Hippocampal formation (tissue), 2 donors: ENCODE data around the gene SFTPA2.
"Not testable (repeated sequence)": the region's sequence is repeated elsewhere in the genome, so short reads cannot be mapped to it uniquely, and the experiment has no call there.

Experiments
- DNase-seq, 2 donors: peaks; one replicate each; lab custom pipeline; 2025; lab: John Stamatoyannopoulos, UW

Gene SFTPA2

GRCh38 chr10:79560160-79560709, at the start of gene SFTPA2:
TSS of gene SFTPA2 (minus strand) at chr10:79560407. CDS start at chr10:79559483, 924 bp downstream.
- DNase-seq = no peak

GRCh38 chr10:79608505-79609375, 48.5 kb upstream of the SFTPA2 start:
- DNase-seq = no peak

- no peak for DNase-seq
Measured at GRCh38 chr10:79605308-79605707, 45.1 kb upstream of the SFTPA2 start.

DNA sequence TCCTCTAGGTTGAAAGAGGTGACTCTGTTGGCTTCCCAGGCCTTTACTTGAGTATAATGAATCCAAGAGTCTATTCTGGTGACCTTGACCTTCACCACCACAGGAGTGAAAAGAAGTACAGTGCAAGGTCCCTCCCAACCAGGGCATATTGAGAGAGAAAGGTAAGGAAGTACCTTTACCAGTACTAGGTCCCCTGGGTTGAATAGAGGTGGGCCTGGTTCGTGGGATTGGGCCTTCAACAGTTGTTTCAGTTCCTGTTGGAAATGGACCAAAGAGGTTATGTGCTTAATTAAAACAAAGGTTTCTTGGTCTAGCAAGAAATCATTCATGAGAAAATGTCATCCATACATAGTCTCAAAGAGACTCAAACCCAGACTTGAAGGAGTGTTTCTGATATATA, 44.1 kb upstream of the SFTPA2 start:
- no peak for DNase-seq

DNA sequence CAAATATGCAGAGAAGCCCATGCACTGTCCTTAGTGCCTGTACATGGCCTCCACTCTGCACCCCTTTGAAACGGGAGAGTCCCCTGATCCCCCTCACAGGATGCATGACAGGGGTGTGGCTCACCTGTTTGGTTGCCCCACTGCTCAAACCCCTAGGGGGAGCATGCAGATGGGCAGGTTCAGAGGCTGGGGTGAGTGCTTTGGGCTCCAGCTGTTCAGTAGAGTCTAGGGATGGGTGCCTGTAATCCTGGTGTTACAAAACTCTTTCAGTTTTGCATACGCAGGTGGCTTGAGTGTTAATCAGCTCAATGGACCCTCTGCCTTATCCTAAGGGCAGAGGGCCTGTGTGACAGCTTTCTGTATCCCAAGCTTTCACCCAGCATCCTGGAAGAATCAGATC, 42.7 kb upstream of the SFTPA2 start:
- DNase-seq = no peak

DNA sequence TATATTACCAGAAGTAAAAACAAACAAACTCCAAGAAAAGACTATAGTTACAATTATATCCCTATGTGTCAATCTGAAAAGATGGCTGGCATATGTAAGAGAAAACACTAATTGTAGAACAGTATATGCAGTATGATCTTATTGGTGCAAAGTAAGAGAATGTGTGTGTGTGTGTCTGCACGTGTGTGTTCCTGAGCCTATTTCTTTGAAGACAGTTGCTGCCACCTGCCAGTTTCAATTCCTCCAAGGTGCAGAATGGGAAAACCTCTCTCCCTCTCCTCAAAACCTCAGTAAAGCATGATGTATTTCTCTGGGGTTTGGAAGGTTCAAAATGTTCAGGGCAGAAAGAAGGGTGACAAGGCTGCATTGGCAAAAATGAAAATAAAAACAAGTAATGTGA, 41.7 kb upstream of the SFTPA2 start:
- DNase-seq = no peak

DNA sequence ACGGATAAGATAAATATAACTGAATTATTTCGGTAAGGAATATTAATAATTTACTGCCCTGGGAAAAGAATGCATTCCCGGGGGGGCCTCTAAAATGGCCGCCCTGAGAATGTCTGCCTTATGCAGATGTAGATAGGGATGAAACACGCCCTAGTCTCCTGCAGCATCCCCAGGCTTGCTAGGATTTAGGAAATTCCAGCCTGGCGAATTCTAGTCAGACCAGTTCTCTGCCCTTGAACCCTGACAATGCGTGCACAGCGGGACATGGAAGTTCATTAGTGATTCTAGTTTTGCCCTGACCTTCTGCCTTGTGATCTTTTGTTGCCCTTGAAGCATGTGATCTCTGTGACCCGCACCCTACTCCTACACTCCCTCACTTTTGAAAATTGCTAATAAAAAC, 39.4 kb upstream of the SFTPA2 start:
- not testable (repeated sequence) for DNase-seq

DNA sequence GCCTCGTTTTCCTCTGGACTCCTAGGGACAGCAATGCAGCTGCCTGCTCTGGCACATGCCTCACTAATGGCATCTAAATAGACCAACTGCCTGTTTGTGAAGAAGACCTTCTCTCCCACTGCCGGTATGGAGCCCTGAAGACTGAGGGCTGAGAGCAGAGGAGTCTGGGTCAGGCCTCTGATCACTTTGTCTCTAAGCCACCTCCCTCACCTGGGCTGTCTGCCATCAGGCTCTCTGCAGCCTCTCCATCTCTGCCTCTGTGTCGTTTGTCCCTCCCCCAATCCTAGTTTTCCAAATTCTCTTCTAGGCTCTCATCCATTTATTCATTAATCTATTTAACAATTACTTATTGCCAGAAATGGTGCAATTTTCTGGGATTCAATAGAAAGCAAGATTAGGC, 35.3 kb upstream of the SFTPA2 start:
- no peak for DNase-seq

- not testable (repeated sequence) for DNase-seq
Measured at GRCh38 chr10:79594565-79594964, 34.4 kb upstream of the SFTPA2 start.

GRCh38 chr10:79593377-79593776, 33.2 kb upstream of the SFTPA2 start:
- no peak for DNase-seq

DNA sequence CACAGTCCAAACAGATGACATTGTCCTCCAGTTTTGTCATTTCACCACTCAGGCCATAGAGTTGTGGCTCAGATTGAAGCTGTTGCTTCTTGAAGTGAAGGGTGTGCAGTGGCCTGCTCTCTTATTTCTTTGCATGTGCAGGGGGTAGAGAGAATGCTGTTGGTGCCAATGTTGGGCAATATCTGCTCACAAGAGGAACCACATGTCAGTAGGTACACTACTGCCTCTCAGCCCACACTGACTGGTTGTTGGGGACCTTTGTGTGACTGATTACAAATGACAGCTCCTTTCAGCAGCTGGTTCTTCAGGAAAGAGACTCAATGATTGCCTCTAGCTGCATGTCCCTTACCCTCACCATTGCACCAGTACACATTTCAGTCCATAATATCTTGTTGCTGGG, 28.6 kb upstream of the SFTPA2 start:
- DNase-seq = no peak

- DNase-seq = no peak
Measured at GRCh38 chr10:79586933-79587332, 26.7 kb upstream of the SFTPA2 start.

DNA sequence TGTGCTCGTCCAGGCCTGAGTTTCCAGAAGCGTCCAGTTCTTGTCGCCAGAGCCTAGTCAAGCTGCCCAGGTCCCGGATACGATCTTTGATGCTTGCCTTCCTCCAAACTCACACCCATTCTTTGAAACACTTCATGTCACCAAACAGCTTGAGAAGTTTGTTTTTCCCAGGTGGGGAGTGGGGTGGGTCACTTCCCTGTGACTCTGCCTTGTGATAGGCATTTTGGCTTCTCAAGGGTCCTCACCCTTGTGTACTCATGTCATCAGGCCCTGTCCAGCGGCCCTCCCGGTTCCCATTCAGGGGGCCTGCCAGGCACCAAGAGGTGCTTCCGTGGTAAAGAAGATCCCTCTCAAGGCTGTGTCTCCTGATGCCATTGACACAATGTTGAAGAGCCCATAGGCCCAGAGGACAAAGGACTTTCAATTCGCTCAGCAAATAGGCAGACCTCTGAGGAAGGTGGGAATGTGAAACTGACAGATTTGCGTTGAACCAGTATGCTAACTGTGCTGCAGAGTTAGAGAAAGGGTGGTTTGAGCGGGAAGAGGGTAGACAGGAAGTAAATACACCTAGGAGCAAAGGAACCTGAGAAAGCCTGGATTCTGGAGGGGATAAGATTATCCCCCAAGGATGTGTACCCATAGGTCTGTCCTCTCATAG, 25.8 kb upstream of the SFTPA2 start:
- no peak for DNase-seq

- DNase-seq = no peak
Measured at GRCh38 chr10:79583488-79584024, 23.3 kb upstream of the SFTPA2 start.

- not testable (repeated sequence) for DNase-seq
Measured at GRCh38 chr10:79582954-79583353, 22.7 kb upstream of the SFTPA2 start.

- DNase-seq = no peak
Measured at GRCh38 chr10:79582096-79582495, 21.9 kb upstream of the SFTPA2 start.

- no peak for DNase-seq
Measured at GRCh38 chr10:79581044-79581443, 20.8 kb upstream of the SFTPA2 start.

DNA sequence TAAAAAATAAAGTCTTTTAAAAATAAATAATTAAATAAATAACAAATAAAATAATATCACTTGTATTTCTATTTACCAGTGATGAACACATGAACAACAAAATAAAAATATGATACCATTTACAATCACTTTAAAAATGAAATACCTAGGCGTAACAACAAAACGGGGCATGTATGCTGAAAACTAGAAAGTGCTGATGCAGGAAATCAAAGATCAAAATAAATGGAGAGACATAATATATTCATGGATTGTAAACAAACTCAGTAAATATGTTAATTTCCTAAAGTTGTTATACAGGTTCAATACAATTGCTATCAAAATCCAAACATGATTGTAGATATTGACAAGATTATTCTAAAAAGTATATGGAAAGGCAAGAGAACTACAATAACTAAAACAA, 19.2 kb upstream of the SFTPA2 start:
- no peak for DNase-seq

DNA sequence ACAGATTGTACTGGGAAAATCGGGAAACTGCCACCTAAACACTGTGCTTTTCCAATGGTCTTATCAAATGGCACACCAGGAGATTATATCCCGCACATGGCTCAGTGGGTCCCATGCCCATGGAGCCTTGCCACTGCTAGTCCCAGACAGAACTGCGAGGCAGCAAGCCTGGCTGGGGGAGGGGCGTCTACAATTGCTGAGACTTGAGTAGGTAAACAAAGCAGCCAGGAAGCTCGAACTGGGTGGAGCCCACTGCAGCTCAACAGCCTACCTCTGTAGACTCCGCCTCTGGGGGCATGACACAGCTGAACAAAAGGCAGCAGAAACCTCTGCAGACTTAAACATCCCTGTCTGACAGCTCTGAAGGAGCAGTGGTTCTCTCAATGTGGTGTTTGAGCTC, 10.4 kb upstream of the SFTPA2 start:
- DNase-seq = not testable (repeated sequence)

- DNase-seq = no peak
Measured at GRCh38 chr10:79563426-79563825, 3.2 kb upstream of the SFTPA2 start.

GRCh38 chr10:79562135-79562756, 2.0 kb upstream of the SFTPA2 start:
- peak; percentile 28 to 34 for DNase-seq

GRCh38 chr10:79561257-79561656, 1.1 kb upstream of the SFTPA2 start:
- no peak for DNase-seq
